Head of caudate nucleus (tissue), 42 donors: ENCODE data around the gene RMND1.
"Not testable (repeated sequence)": the region's sequence is repeated elsewhere in the genome, so short reads cannot be mapped to it uniquely, and the experiment has no call there.

Experiments used
- DNase-seq, 42 donors: peaks; one replicate each; pipeline versions ENCODE4 v3.0.0 to v3.0.0-alpha.2; 2020 to 2021; ENCODE audit warnings: mixed read lengths in 7 of 42
- intact Hi-C: fragments of 100-400 bp; cut with DNase I; formaldehyde crosslinking; loops from one replicate; pipeline ENCODE4 v1.15.0; 2022

The RMND1 gene

GRCh38 chr6:151370509-151371078 lies 81.3 kb downstream of the RMND1 start:
- intact Hi-C loops, result no loop called here
- DNase-seq, result no peak

GRCh38 chr6:151365233-151365632 lies 86.7 kb downstream of the RMND1 start:
- DNase-seq, result no peak
- intact Hi-C loops, result no loop called here

GRCh38 chr6:151359486-151359885 lies 92.4 kb downstream of the RMND1 start:
- intact Hi-C loops, result no loop called here
- DNase-seq, result no peak

GRCh38 chr6:151358475-151358874 lies 93.5 kb downstream of the RMND1 start:
- intact Hi-C loops, result no loop called here
- no peak for DNase-seq

- DNase-seq, result no peak
- intact Hi-C loops, result no loop called here
Measured at GRCh38 chr6:151357758-151358436, 94.0 kb downstream of the RMND1 start.

GRCh38 chr6:151356983-151357382 lies 94.9 kb downstream of the RMND1 start:
- DNase-seq, intact Hi-C loops: not testable (repeated sequence)
